ENCODE measurements around the gene PCDHGA1.

DNA sequence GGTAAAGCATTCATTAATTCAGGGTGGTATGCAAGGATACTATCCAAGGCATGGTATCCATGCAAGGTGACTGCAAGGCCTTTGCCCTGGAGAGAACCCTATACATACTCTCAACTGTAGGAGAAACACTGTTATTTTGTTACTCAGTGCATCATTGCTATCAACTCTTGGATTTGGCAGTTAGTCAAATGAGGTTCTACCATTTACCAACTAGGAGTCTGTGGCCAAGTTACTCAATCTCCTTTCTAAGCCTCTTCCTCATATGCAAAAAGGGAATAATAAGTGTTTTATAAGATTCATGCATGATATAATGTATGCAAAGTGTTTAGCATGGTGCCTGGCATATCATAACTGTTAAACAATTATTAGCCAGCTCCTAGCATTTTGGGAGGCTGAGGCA is 149.5 kb downstream of the PCDHGA1 start:
- TF ChIP-seq, protein P1, sequence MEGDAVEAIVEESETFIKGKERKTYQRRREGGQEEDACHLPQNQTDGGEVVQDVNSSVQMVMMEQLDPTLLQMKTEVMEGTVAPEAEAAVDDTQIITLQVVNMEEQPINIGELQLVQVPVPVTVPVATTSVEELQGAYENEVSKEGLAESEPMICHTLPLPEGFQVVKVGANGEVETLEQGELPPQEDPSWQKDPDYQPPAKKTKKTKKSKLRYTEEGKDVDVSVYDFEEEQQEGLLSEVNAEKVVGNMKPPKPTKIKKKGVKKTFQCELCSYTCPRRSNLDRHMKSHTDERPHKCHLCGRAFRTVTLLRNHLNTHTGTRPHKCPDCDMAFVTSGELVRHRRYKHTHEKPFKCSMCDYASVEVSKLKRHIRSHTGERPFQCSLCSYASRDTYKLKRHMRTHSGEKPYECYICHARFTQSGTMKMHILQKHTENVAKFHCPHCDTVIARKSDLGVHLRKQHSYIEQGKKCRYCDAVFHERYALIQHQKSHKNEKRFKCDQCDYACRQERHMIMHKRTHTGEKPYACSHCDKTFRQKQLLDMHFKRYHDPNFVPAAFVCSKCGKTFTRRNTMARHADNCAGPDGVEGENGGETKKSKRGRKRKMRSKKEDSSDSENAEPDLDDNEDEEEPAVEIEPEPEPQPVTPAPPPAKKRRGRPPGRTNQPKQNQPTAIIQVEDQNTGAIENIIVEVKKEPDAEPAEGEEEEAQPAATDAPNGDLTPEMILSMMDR (IDR thresholded peaks at IDR 0.05), result no peak
- no peak for TF ChIP-seq EP300 (IDR thresholded peaks at IDR 0.05)
